Duodenal mucosa (tissue), 2 donors: ENCODE results near the gene MARCHF2.
A peak's percentile ranks its signal among the peaks of the same experiment; 100 is the strongest.
"Not testable (repeated sequence)": the region's sequence is repeated elsewhere in the genome, so short reads cannot be mapped to it uniquely, and the experiment has no call there.

Source experiments
- H3K27ac ChIP-seq: one replicate; pipeline ENCODE4 v1.7.0; 2013; ENCODE audit warnings: low read depth, low read length
- H3K27me3 ChIP-seq, 2 donors: one replicate each; pipeline ENCODE4 v1.7.0; 2013; ENCODE audit warnings: low read length in 2 of 2, control low read depth in 1 of 2; ENCODE audit not compliant: insufficient read depth in 2 of 2, control insufficient read depth in 1 of 2
- H3K36me3 ChIP-seq, 2 donors: one replicate each; pipeline ENCODE4 v1.7.0; 2013; ENCODE audit warnings: low read length in 2 of 2, control low read depth in 1 of 2; ENCODE audit not compliant: insufficient read depth in 2 of 2, control insufficient read depth in 1 of 2
- H3K4me1 ChIP-seq, 2 donors: one replicate each; pipeline ENCODE4 v1.7.0; 2013; ENCODE audit warnings: low read length in 2 of 2, control low read depth in 1 of 2; ENCODE audit not compliant: insufficient read depth in 2 of 2, control insufficient read depth in 1 of 2
- H3K4me3 ChIP-seq, 2 donors: one replicate each; pipeline ENCODE4 v1.7.0; 2013; ENCODE audit warnings: low read length in 2 of 2, low read depth in 1 of 2
- H3K9ac ChIP-seq, 2 donors: one replicate each; pipeline ENCODE4 v1.7.0; 2013; ENCODE audit warnings: low read length in 2 of 2, low read depth in 1 of 2
- H3K9me3 ChIP-seq, 2 donors: one replicate each; pipeline ENCODE4 v1.7.0; 2013; ENCODE audit warnings: low read length in 2 of 2, control low read depth in 1 of 2; ENCODE audit not compliant: control insufficient read depth in 1 of 2

MARCHF2 gene

GRCh38 chr19:8410718-8411117 lies 2.4 kb upstream of the MARCHF2 start:
- H3K4me3 ChIP-seq, H3K27ac ChIP-seq, H3K9me3 ChIP-seq, H3K27me3 ChIP-seq, H3K36me3 ChIP-seq, H3K4me1 ChIP-seq, H3K9ac ChIP-seq: not testable (repeated sequence)

- H3K4me1 ChIP-seq = peaks cover 9 to 10% of the 10 kb centered on the region in 2 donors
- peak overlapping the region; percentile 73 to 87 for H3K4me3 ChIP-seq
- H3K27ac ChIP-seq = no peak overlapping the region
- H3K27me3 ChIP-seq = no peaks in the 10 kb centered on the region
- H3K9ac ChIP-seq = peak overlapping the region; percentile 58 to 73
- no peaks in the 10 kb centered on the region for H3K36me3 ChIP-seq
- no peaks in the 10 kb centered on the region for H3K9me3 ChIP-seq
These were observed 507 bp downstream of the MARCHF2 start for GRCh38 chr19:8413629-8413995.

- no peak overlapping the region for H3K27ac ChIP-seq
- H3K9ac ChIP-seq = no peak overlapping the region
- H3K4me3 ChIP-seq = no peak overlapping the region
- peaks cover 5 to 10% of the 10 kb centered on the region in 2 donors for H3K4me1 ChIP-seq
- no peaks in the 10 kb centered on the region for H3K27me3 ChIP-seq
- peaks cover 0 to 4% of the 10 kb centered on the region in 2 donors for H3K36me3 ChIP-seq
- no peaks in the 10 kb centered on the region for H3K9me3 ChIP-seq
These were observed 3.7 kb downstream of the MARCHF2 start for GRCh38 chr19:8416796-8417195.

GRCh38 chr19:8421484-8422461 lies 8.7 kb downstream of the MARCHF2 start:
- no peaks in the 10 kb centered on the region for H3K27me3 ChIP-seq
- no peak overlapping the region for H3K27ac ChIP-seq
- H3K36me3 ChIP-seq = peaks cover 3 to 13% of the 10 kb centered on the region in 2 donors
- H3K4me3 ChIP-seq = no peak overlapping the region
- no peaks in the 10 kb centered on the region for H3K9me3 ChIP-seq
- no peak overlapping the region for H3K9ac ChIP-seq
- peaks cover 0 to 4% of the 10 kb centered on the region in 2 donors for H3K4me1 ChIP-seq

GRCh38 chr19:8423817-8424223 lies 10.7 kb downstream of the MARCHF2 start:
- H3K27me3 ChIP-seq = no peaks in the 10 kb centered on the region
- H3K36me3 ChIP-seq = peaks cover 3 to 13% of the 10 kb centered on the region in 2 donors
- H3K9me3 ChIP-seq = no peaks in the 10 kb centered on the region
- H3K9ac ChIP-seq = no peak overlapping the region
- no peak overlapping the region for H3K4me3 ChIP-seq
- peak overlapping the region; percentile 73 for H3K27ac ChIP-seq
- H3K4me1 ChIP-seq = peaks cover 0 to 4% of the 10 kb centered on the region in 2 donors

- not testable (repeated sequence) for H3K9me3 ChIP-seq, H3K27me3 ChIP-seq, H3K9ac ChIP-seq, H3K27ac ChIP-seq, H3K4me1 ChIP-seq, H3K4me3 ChIP-seq
- peaks cover 3 to 13% of the 10 kb centered on the region in 2 donors for H3K36me3 ChIP-seq
These were observed 12.2 kb downstream of the MARCHF2 start for GRCh38 chr19:8425331-8425730.

GRCh38 chr19:8426283-8426682 lies 13.2 kb downstream of the MARCHF2 start:
- Histone ChIP-seq H3K4me1 (peaks cover 0 to 4% of the 10 kb centered on the region in 2 donors), H3K9ac (no peak overlapping the region), H3K9me3 (no peaks in the 10 kb centered on the region), H3K36me3 (peaks cover 3 to 13% of the 10 kb centered on the region in 2 donors), H3K27ac (no peak overlapping the region), H3K27me3 (no peaks in the 10 kb centered on the region), H3K4me3 (no peak overlapping the region)

GRCh38 chr19:8429044-8429443 lies 15.9 kb downstream of the MARCHF2 start:
- H3K4me1 ChIP-seq = no peaks in the 10 kb centered on the region
- no peak overlapping the region for H3K4me3 ChIP-seq
- no peak overlapping the region for H3K9ac ChIP-seq
- no peaks in the 10 kb centered on the region for H3K27me3 ChIP-seq
- no peaks in the 10 kb centered on the region for H3K9me3 ChIP-seq
- no peak overlapping the region for H3K27ac ChIP-seq
- peaks cover 3 to 7% of the 10 kb centered on the region in 2 donors for H3K36me3 ChIP-seq

GRCh38 chr19:8429826-8430225 lies 16.7 kb downstream of the MARCHF2 start:
- Histone ChIP-seq H3K27me3 (no peaks in the 10 kb centered on the region), H3K9me3 (no peaks in the 10 kb centered on the region), H3K27ac (no peak overlapping the region), H3K4me3 (no peak overlapping the region), H3K9ac (no peak overlapping the region), H3K36me3 (peaks cover 3 to 7% of the 10 kb centered on the region in 2 donors), H3K4me1 (no peaks in the 10 kb centered on the region)

- Histone ChIP-seq H3K36me3 (peaks cover 3 to 7% of the 10 kb centered on the region in 2 donors), H3K27me3 (no peaks in the 10 kb centered on the region), H3K9ac (no peak overlapping the region), H3K27ac (no peak overlapping the region), H3K4me3 (no peak overlapping the region), H3K9me3 (no peaks in the 10 kb centered on the region), H3K4me1 (no peaks in the 10 kb centered on the region)
These were observed 17.5 kb downstream of the MARCHF2 start for GRCh38 chr19:8430650-8431049.
